HepG2 (cell line): ENCODE measurements around the gene SHC3. TPM values are rescaled to one million over a fixed set of nuclear protein-coding genes. Genes with fewer than 3 reads are reported as not detected.

ENCODE experiments used
- ATAC-seq: fragments of 200-7000 bp; cut with Tn5 transposase; 3 replicates; pipeline ENCODE4 v1.9.1; 2020; ENCODE audit warnings: mild to moderate bottlenecking, moderate library complexity
- BruUV-seq: library from RNA; stranded (reverse); fragments of 400-500 nt; replicated peaks from 2 replicates; lab custom pipeline; 2021; lab: Mats Ljungman, UMichigan
- CTCF ChIA-PET: fragments of 300-600 bp; formaldehyde crosslinking; extraction: SDS; loops from one replicate; lab custom pipeline; 2021; ENCODE audit warnings: low total read pairs, inconsistent platforms, low intra/inter-chr PET ratio; lab: Yijun Ruan, JAX
- POLR2A ChIA-PET: fragments of 350-600 bp; sonication (Branson Sonifier 250); formaldehyde crosslinking; loops from one replicate; lab custom pipeline; 2020; ENCODE audit warnings: antibody characterized with exemption, inconsistent platforms; lab: Yijun Ruan, JAX
- DNase-seq: peaks from one replicate; pipeline ENCODE4 v3.0.0-alpha.2; 2015; ENCODE audit warnings: low spot score
- FAIRE-seq: peaks from 3 replicates; lab custom pipeline; 2011; peaks lifted over from hg19 to GRCh38; lab: Jason Lieb, UNC
- H2AFZ ChIP-seq: one replicate; pipeline ENCODE4 v1.6.1; 2011; ENCODE audit warnings: low read length, inconsistent platforms
- H3K27ac ChIP-seq: fragments of 300-600 bp; 3 replicates; pipeline ENCODE4 v1.8.0; 2011; ENCODE audit warnings: mixed run types, mild to moderate bottlenecking, mixed read lengths, low read length, inconsistent platforms; ENCODE audit not compliant: insufficient read depth; ENCODE audit errors: extremely low read length
- H3K27me3 ChIP-seq, 2 experiments: fragments of 200-600 bp in 1 of 2; 2 replicates in 1 of 2; 3 replicates in 1 of 2; pipeline versions ENCODE4 v1.6.0 to v1.8.0; 2011; ENCODE audit warnings: low read length in 2 of 2, mild to moderate bottlenecking in 2 of 2, moderate library complexity in 2 of 2, inconsistent platforms in 1 of 2; ENCODE audit not compliant: insufficient read depth in 2 of 2, control insufficient read depth in 1 of 2
- H3K36me3 ChIP-seq, 2 experiments: fragments of 200-600 bp in 1 of 2; replicated peaks in 1 of 2; 2 replicates in 1 of 2; 3 replicates in 1 of 2; pipeline versions ENCODE4 v1.5.1 to v1.8.0; 2011; ENCODE audit warnings: low read length in 2 of 2, inconsistent platforms in 1 of 2; ENCODE audit not compliant: insufficient read depth in 2 of 2, control insufficient read depth in 1 of 2
- H3K4me1 ChIP-seq: 2 replicates; pipeline ENCODE4 v1.5.1; 2012; ENCODE audit warnings: low read length, inconsistent platforms; ENCODE audit not compliant: insufficient read depth
- H3K4me2 ChIP-seq: 2 replicates; pipeline ENCODE4 v1.6.0; 2011; ENCODE audit warnings: low read depth, low read length, inconsistent platforms
- H3K4me3 ChIP-seq, 3 experiments: fragments of 200-600 bp in 1 of 3; sonication (generic), shearing (Covaris generic) in 1 of 3; replicated peaks in 1 of 3; 2 replicates each; pipeline ENCODE4 v1.5.1; 2011 to 2016; ENCODE audit warnings: low read length in 3 of 3, inconsistent platforms in 2 of 3, low read depth in 2 of 3, mild to moderate bottlenecking in 2 of 3, control low read depth in 1 of 3, mixed read lengths in 1 of 3; ENCODE audit not compliant: insufficient read depth in 1 of 3
- H3K79me2 ChIP-seq: one replicate; pipeline ENCODE4 v1.6.1; 2011; ENCODE audit warnings: low read length, inconsistent platforms; ENCODE audit not compliant: insufficient read depth
- H3K9ac ChIP-seq: 2 replicates; pipeline ENCODE4 v1.6.0; 2011; ENCODE audit warnings: mild to moderate bottlenecking, low read depth, low read length, inconsistent platforms; ENCODE audit not compliant: insufficient read depth
- H3K9me3 ChIP-seq: 2 replicates; pipeline ENCODE4 v1.5.1; 2012; ENCODE audit warnings: mild to moderate bottlenecking, low read length
- H4K20me1 ChIP-seq: 2 replicates; pipeline ENCODE4 v1.6.0; 2011; ENCODE audit warnings: inconsistent platforms, mild to moderate bottlenecking, low read length, moderate library complexity; ENCODE audit not compliant: insufficient read depth
- ASH2L ChIP-seq: fragments of 300-600, 200-600 bp; sonication (generic); IDR thresholded peaks from 2 replicates; pipeline ENCODE4 v1.7.0; 2017; ENCODE audit warnings: low read depth, mild to moderate bottlenecking, moderate library complexity, mixed read lengths, low read length; ENCODE audit not compliant: insufficient read length
- CHD2 ChIP-seq: IDR thresholded peaks from 2 replicates; pipeline ENCODE4 v1.6.1; 2011; ENCODE audit warnings: low read depth, low read length, improper control_type of control experiment
- DNMT3B ChIP-seq: conservative IDR thresholded peaks from 2 replicates; pipeline ENCODE4 v1.6.1; 2016; ENCODE audit warnings: missing biosample characterization, control low read depth
- KLF13 ChIP-seq: sonication (generic); formaldehyde crosslinking; IDR thresholded peaks from 2 replicates; pipeline ENCODE4 v1.4.0; 2020; ENCODE audit warnings: mild to moderate bottlenecking, missing genetic modification reagents
- PCBP1 ChIP-seq: fragments of 200-400 bp; formaldehyde crosslinking; IDR thresholded peaks from 2 replicates; pipeline ENCODE4 v1.6.1; 2017; ENCODE audit warnings: mild to moderate bottlenecking, low read depth, low read length, borderline replicate concordance
- SUZ12 ChIP-seq: fragments of 150-350 bp; IDR thresholded peaks from 2 replicates; pipeline ENCODE4 v1.6.1; 2014; ENCODE audit warnings: low read depth, low read length
- THAP7 ChIP-seq: sonication (generic); formaldehyde crosslinking; IDR thresholded peaks from 2 replicates; pipeline ENCODE4 v1.8.1; 2023; ENCODE audit warnings: mild to moderate bottlenecking, missing genetic modification reagents
- ZFP36L2 ChIP-seq: sonication (generic); formaldehyde crosslinking; IDR thresholded peaks from 2 replicates; pipeline ENCODE4 v1.4.0; 2020; ENCODE audit warnings: missing genetic modification reagents
- ZNF256 ChIP-seq: sonication (generic); formaldehyde crosslinking; conservative IDR thresholded peaks from 2 replicates; pipeline ENCODE4 v1.4.0; 2020; ENCODE audit warnings: missing genetic modification reagents
- ZNF567 ChIP-seq: sonication (generic); formaldehyde crosslinking; IDR thresholded peaks from 2 replicates; pipeline ENCODE4 v1.8.1; 2023; ENCODE audit warnings: mild to moderate bottlenecking, missing genetic modification reagents, borderline replicate concordance
- ZNF574 ChIP-seq: sonication (generic); formaldehyde crosslinking; IDR thresholded peaks from 2 replicates; pipeline ENCODE4 v1.4.0; 2020; ENCODE audit warnings: missing genetic modification reagents
- ZSCAN5A ChIP-seq: sonication (generic); formaldehyde crosslinking; IDR thresholded peaks from 2 replicates; pipeline ENCODE4 v1.8.0; 2022; ENCODE audit warnings: mild to moderate bottlenecking, missing genetic modification reagents, borderline replicate concordance
- WGBS: methylation state at CpG from one replicate; pipeline ENCODE4 v1.1.6; 2017; ENCODE audit warnings: low lambda C conversion rate; 5-methylcytosine and 5-hydroxymethylcytosine counted together
- in situ Hi-C: cut with HindIII; loops from 2 replicates; pipeline ENCODE4 v1.10.0; 2017; ENCODE audit warnings: low pct_unique_long_range_greater_than_20kb; ENCODE audit not compliant: extremely low pct_ligation_motif_present
- intact Hi-C: fragments of 100-400 bp; cut with micrococcal nuclease; formaldehyde crosslinking; loops from one replicate; pipeline ENCODE4 v1.10.0; 2022; ENCODE audit not compliant: unreplicated experiment
- polyA plus RNA-seq, 8 experiments: library from polyadenylated mRNA; depleted of rRNA in 3 of 8; stranded (reverse) in 7 of 8; unstranded in 1 of 8; fragments of >200 nt; fragmentation: Illumina TruSeq in 4 of 8; extraction: Trizol in 4 of 8; gene quantifications; 2 replicates each; pipeline versions ENCODE4 v1.2.1 to v1.2.3, GENCODE V29; 2011 to 2016; ENCODE audit warnings: low read depth in 4 of 8, missing spikeins in 1 of 8, mixed read lengths in 1 of 8; ENCODE audit not compliant: insufficient read depth in 1 of 8
- total RNA-seq, 5 experiments: library from RNA; depleted of rRNA; stranded (reverse); fragments of >200 nt; fragmentation: Illumina TruSeq; extraction: Trizol; gene quantifications; 2 replicates each; pipeline ENCODE4 v1.2.3, GENCODE V29; 2016; ENCODE audit warnings: low read depth in 1 of 5

Gene SHC3
- total and polyA plus RNA-seq, 2 of the 13 experiments (the other 11 are each of a cell fraction or from before 2014, with no cell fraction given), result 0.09 to 0.89 TPM

- no peak for DNase-seq
Measured at GRCh38 chr9:89059925-89060506, 118.6 kb downstream of the SHC3 start.

GRCh38 chr9:89058906-89059305 lies 119.7 kb downstream of the SHC3 start:
- no peak for ATAC-seq
- ChIA-PET CTCF (no interaction called here), POLR2A (no interaction called here)
- Histone ChIP-seq H3K4me1 (no peaks in the 10 kb centered on the region), H3K27me3 (no peaks in the 10 kb centered on the region), H3K9ac (no peak overlapping the region), H4K20me1 (no peaks in the 10 kb centered on the region), H3K4me3 (no peak overlapping the region), H3K27ac (no peak overlapping the region), H3K79me2 (no peaks in the 10 kb centered on the region), H2AFZ (no peak overlapping the region), H3K4me2 (no peak overlapping the region), H3K9me3 (no peaks in the 10 kb centered on the region; the same call in 1 of the 2 replicates), H3K36me3 (no peaks in the 10 kb centered on the region)
- intact Hi-C loops (no loop called here), in situ Hi-C loops (no loop called here)
- no peak for DNase-seq
- no peak for FAIRE-seq
- BruUV-seq, result no TSS peak
- WGBS, result 45% methylated on average over 12 of the region's 12 CpGs
- no peak for TF ChIP-seq ZNF256 (CRISPR knock-in tag)
- TF ChIP-seq SUZ12, result no peak
- no peak for TF ChIP-seq KLF13
- TF ChIP-seq ZNF567 (CRISPR knock-in tag), result no peak
- no peak for TF ChIP-seq ZNF574 (CRISPR knock-in tag)
- no peak for TF ChIP-seq DNMT3B
- no peak for TF ChIP-seq THAP7

More at GRCh38 chr9:89059925-89060506, 118.6 kb downstream of the SHC3 start:
- Histone ChIP-seq H2AFZ (no peak overlapping the region), H3K9me3 (no peaks in the 10 kb centered on the region; the same call in 1 of the 2 replicates), H3K27me3 (no peaks in the 10 kb centered on the region), H3K4me2 (no peak overlapping the region), H3K36me3 (no peaks in the 10 kb centered on the region), H3K79me2 (no peaks in the 10 kb centered on the region), H3K27ac (no peak overlapping the region), H3K9ac (no peak overlapping the region), H4K20me1 (no peaks in the 10 kb centered on the region), H3K4me3 (no peak overlapping the region), H3K4me1 (no peaks in the 10 kb centered on the region)
- intact Hi-C loops (no loop called here), in situ Hi-C loops (no loop called here)
- POLR2A ChIA-PET, result no interaction called here
- FAIRE-seq (no peak), ATAC-seq (no peak)
- no TSS peak for BruUV-seq
- WGBS, result 62% methylated on average over 15 of the region's 15 CpGs
- TF ChIP-seq ASH2L (no peak), PCBP1 (no peak), ZFP36L2 (CRISPR knock-in tag) (no peak), CHD2 (no peak), ZSCAN5A (no peak)
- CTCF ChIA-PET, result no interaction called here
